Middle frontal gyrus (tissue), 1 donor: ENCODE data around the gene IKZF1.

Experiments used
- DNase-seq: peaks from one replicate; pipeline ENCODE4 v3.0.0-alpha.2; 2015; ENCODE audit warnings: low spot score; ENCODE audit errors: extremely low spot score

The IKZF1 gene

GRCh38 chr7:50283731-50284130 is 20.8 kb upstream of the IKZF1 start:
- no peak for DNase-seq

GRCh38 chr7:50284296-50284695 is 20.2 kb upstream of the IKZF1 start:
- DNase-seq, result no peak

- no peak for DNase-seq
These were observed 19.2 kb upstream of the IKZF1 start for GRCh38 chr7:50285269-50285668.

DNA sequence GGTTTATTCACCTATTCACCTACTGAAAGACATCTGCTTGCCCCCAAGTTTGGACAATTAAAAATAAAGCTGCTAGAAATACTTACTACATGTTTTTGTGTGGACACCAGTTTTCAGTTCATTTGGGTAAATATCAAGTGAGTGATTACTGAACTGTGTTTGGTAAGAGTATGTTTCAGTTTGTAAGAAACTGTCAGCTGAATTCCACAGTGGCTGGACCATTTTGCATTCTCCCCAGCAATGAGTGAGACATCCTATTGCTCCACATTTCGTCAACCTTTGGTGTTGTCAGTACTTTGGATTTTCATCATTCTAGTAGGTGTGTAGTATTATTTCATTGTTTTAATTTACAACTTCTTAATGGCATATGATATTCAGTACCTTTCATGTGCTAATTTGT is 17.4 kb upstream of the IKZF1 start:
- no peak for DNase-seq

- no peak for DNase-seq
These were observed 12.3 kb upstream of the IKZF1 start for GRCh38 chr7:50292165-50292757.

GRCh38 chr7:50292763-50293162 is 11.8 kb upstream of the IKZF1 start:
- DNase-seq, result no peak

DNA sequence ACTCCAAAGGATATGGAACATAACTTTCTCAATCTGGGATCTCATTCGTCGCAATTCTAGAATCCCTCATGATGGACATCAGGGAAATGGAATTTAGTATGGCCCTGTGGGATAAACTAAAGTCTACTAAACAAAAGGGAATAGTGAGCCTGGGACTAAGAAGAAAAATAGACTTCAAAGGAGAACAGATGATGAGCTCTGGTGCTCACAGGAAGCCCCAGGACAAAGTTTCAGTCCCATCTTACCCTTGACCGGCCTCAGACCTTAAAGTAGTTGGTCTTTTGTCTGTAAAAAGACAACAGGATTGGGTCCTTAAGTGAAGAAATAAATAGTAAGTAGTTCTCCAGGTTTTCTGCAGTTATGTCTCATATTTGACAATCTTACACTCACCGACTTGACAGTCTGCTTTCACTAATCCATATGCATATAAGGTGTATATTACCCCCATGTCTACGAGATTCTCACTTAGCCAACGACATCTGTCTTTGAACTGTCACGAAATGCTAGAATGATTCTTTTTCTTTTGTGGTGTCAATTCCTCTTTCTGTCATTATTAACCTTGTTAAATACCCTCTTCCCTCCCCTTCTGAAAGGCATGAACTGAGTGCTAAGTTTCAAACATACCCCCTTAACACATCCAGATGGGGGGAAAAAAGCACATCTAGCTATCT is 10.9 kb upstream of the IKZF1 start:
- DNase-seq, result no peak

DNA sequence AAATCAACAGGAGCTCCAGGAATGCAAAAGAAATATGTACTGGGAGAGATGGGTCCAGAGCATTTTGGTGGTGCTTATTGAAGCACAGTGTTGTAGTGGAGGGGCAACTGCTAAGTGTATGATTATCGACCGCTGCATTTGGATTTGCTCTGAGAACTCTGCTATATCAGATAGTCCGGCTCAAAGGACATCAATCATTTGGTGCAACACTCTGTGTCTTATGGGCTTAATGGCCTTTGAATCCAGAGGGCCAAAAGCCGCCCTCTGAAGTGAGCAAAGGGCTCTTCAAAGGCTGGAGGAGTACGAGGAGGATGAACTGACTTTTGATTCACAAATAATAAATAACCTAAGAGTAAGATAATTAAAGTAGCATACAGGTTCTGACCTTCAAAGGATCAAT is 9.4 kb upstream of the IKZF1 start:
- no peak for DNase-seq

- DNase-seq, result no peak
These were observed 7.7 kb upstream of the IKZF1 start for GRCh38 chr7:50296799-50297198.

DNA sequence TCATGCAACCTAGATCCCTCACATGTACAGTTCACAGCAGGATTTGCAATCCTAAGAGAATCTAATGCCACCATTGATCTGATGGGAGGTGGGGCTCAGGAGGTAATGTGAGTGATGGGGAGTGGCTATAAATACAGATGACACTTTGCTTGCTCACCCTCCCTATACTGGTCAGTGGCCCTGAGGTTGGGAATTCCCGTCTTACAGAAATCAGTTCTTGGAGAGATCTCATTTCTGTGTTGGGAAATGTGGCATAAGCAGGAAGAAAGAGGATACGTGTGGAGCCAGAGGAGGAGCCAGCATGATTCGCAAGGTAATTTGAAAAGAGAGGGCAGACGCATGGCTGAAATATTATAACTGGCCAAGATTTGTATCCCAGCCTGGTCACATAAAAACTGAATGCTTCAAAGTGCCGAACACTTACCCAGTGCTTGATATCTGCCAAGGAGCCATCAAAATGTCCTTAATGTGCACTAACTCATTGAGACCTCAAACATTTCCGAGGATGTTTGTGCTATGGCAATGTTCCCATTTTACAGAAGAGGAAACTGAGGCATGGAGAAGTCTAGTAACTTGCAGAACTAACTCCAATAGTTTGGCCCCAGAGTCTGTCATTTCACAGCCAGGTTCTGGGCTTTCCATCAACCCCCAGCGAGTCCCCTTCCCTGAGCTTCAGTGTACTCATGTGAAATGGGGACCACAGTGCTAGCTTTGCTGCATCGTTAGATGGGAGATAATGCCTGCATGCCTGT is 5.5 kb upstream of the IKZF1 start:
- DNase-seq, result no peak

DNA sequence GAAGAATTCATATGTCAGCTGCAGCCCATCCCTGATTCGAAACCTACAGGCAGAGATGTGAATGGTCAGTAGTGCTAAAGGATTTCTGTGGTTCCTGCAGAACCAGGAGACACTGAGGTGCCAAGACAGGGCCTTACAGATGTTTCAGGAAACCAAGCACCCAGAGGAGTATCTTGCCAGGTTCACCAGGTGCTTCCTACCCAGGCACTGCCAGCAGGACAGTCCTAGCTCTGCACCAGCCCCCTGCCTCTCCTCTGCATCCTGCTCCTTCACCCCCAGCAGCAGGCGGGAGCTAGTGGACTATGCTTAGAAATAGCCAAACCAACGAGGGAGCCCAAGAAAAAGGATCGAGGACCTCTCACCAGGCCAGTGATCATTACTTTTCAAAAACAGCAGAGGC is 4.2 kb upstream of the IKZF1 start:
- DNase-seq, result no peak

- DNase-seq, result no peak
These were observed 1.8 kb upstream of the IKZF1 start for GRCh38 chr7:50302486-50303334.

DNA sequence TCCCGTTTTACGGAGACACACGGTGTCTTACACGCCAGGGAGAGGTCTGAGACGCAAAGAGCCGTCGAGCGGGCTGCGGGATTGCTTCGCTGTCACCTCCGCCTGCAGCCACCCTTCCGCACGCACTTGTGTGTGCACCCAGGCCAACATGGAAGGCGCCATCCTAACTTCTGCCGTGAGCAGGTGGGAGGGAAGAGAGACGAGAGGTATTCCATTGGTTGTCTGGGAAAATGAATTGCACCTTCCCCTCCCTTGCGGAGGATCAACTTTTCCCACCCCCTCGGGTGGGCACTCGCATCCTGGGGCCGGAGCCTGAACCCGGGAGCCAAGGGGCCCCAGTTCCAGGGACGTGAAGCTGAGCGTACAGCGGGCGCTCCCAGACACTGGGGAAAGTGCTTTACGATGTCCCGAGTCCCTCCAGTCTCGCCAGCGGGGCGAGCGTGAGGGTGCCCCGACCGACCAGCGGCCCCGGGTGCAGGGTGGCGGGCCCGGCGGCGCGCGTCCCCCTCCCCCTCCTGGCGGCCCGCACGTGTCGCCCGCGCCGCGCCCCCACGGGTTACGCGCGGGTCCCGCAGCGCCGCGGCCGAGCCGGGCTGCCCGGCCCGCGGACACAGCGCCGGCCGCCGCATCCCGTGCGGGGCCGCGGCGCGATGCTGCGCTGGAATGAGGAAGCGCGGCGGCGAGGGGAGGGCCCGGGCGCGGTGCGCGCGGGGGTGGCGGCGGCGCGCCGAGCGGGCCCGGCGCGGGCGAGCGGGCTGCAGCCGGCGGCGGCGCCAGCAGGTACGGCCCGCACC is 984 bp upstream of the IKZF1 start:
- no peak for DNase-seq

- no peak for DNase-seq
These were observed 531 bp downstream of the IKZF1 start for GRCh38 chr7:50304911-50305582.

DNA sequence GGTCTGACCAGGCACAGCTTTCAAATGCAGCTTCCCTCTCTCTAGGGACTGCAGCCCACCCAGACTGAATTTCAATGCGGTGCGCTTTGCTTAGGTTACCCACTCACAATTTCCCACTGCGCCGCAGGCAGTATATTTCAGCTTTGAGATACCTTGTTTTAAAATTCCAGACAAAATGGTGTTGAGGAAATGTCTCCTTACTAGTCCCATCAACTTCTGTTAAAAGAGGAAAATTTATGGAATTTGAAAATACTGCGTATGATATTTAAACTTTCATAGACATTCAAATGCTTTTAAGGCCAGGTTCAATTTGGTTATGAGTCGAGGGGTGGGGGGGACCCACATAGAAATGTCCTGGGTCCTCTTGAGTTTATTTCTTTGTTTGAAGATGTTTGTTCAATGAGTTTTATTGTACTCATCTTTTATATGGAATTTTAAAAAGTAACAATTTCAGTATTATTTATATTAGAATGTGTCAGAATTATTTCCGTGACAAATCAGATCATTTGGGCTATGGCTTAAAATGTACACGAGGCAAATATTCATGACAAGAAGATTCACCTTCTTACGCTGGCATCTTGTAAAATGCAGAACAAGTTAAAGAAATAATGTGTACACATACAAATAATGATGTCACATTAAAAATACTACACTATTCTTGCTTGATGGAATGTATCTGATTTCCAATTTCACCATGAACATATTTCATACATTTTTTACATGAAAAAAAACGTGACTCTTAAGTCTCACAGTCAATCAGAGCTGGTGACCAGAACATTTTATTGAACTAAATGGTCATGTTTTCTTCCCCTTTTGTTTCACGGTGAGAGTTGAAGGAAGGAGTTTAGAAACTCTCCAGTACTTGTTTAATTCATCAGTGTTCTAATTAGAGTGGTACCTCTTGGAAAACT is 1.3 kb downstream of the IKZF1 start:
- DNase-seq, result no peak

GRCh38 chr7:50306494-50307367 is 2.2 kb downstream of the IKZF1 start:
- no peak for DNase-seq

DNA sequence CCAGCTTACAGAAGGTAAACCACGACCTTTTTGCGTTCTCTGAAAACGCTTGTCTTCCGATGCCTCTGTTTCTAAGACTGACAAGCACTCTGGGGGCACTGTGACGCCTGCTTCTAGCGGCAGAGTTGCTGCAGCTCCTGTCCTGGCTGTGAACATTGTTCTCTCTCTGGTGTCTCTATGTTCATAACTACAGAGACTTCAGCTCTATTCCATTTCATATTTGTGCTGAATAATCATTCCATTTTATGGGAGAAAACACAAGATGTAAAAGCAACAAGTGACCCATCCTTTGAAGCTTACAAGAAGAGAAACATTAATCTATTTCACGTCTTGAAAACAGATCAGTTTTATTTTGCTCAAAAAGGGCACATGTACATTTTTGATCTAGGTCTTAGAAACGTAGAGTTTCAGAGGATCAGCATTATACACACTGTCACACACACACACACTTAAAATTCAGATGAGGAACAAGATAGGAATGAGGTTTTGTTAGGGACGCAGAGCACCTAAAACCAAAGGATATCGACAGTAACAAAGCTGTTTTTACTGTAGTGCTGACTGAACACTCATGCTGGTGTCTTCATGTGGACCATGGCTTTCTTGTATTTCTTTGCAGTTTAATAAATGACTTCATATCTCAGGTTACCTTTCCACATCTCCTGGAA is 3.0 kb downstream of the IKZF1 start:
- DNase-seq, result no peak

GRCh38 chr7:50308203-50308531 is 3.7 kb downstream of the IKZF1 start:
- DNase-seq, result no peak
